GM19468 (cell line): ENCODE results near the gene POTEB.
"Not testable (repeated sequence)": the region's sequence is repeated elsewhere in the genome, so short reads cannot be mapped to it uniquely, and the experiment has no call there.

ENCODE experiments used
- ATAC-seq: cut with Tn5 transposase; IDR thresholded peaks from one replicate; pipeline ENCODE4 v1.9.1; 2021; ENCODE audit warnings: mild to moderate bottlenecking, moderate library complexity, moderate number of reproducible peaks; ENCODE audit not compliant: unreplicated experiment; ENCODE audit errors: extremely low read depth

POTEB gene

GRCh38 chr15:21877635-21878034, at the start of gene POTEB:
Gene POTEB, minus strand, starts transcription at chr15:21877735. Its CDS starts 489 bp downstream, at chr15:21877246.
- ATAC-seq = not testable (repeated sequence)

GRCh38 chr15:21890955-21891354, 13.4 kb upstream of the POTEB start:
- not testable (repeated sequence) for ATAC-seq

GRCh38 chr15:21889542-21889941, 12.0 kb upstream of the POTEB start:
- not testable (repeated sequence) for ATAC-seq

- not testable (repeated sequence) for ATAC-seq
Observed at GRCh38 chr15:21838831-21839230, 38.7 kb downstream of the POTEB start.
